NCI-H526 treated with DMSO at 0.1 percent for 48 hours (cell line): ENCODE results near the gene MTIF2.
"Not testable (repeated sequence)": the region's sequence is repeated elsewhere in the genome, so short reads cannot be mapped to it uniquely, and the experiment has no call there.

Experiments used
- DNase-seq: peaks from one replicate; lab custom pipeline; 2025; lab: John Stamatoyannopoulos, UW

MTIF2 gene

GRCh38 chr2:55239656-55240222 is 29.3 kb downstream of the MTIF2 start:
- DNase-seq = no peak

- no peak for DNase-seq
Measured at GRCh38 chr2:55236992-55237543, 32.0 kb downstream of the MTIF2 start.

GRCh38 chr2:55235724-55236538 is 33.1 kb downstream of the MTIF2 start:
- no peak for DNase-seq

- DNase-seq = no peak
Measured at GRCh38 chr2:55233658-55233940, 35.4 kb downstream of the MTIF2 start.

GRCh38 chr2:55232863-55233657 is 36.0 kb downstream of the MTIF2 start:
- no peak for DNase-seq

- DNase-seq = peak; percentile 99
Measured at GRCh38 chr2:55232084-55232862, 36.8 kb downstream of the MTIF2 start, which contains the start of the genes CLHC1 and RPS27A. Gene CLHC1 (minus strand): TSS chr2:55232293. CDS start chr2:55222411, 9,882 bp downstream. Gene RPS27A (plus strand): TSS chr2:55232688. CDS start chr2:55232825, 137 bp downstream.

GRCh38 chr2:55231546-55232083 is 37.4 kb downstream of the MTIF2 start:
- peak; percentile 46 for DNase-seq

- no peak for DNase-seq
Measured at GRCh38 chr2:55230551-55230950, 38.5 kb downstream of the MTIF2 start.

- DNase-seq = no peak
Measured at GRCh38 chr2:55229221-55229620, 39.8 kb downstream of the MTIF2 start.

- no peak for DNase-seq
Measured at GRCh38 chr2:55228226-55228563, 40.8 kb downstream of the MTIF2 start.

GRCh38 chr2:55227437-55228225 is 41.4 kb downstream of the MTIF2 start:
- DNase-seq = not testable (repeated sequence)

GRCh38 chr2:55225481-55226020 is 43.5 kb downstream of the MTIF2 start:
- no peak for DNase-seq

- no peak for DNase-seq
Measured at GRCh38 chr2:55224761-55225261, 44.2 kb downstream of the MTIF2 start.

GRCh38 chr2:55223958-55224760 is 44.9 kb downstream of the MTIF2 start:
- DNase-seq = no peak

GRCh38 chr2:55213822-55214221 is 55.2 kb downstream of the MTIF2 start:
- no peak for DNase-seq

GRCh38 chr2:55204950-55205349 is 64.1 kb downstream of the MTIF2 start:
- no peak for DNase-seq

GRCh38 chr2:55204536-55204935 is 64.5 kb downstream of the MTIF2 start:
- no peak for DNase-seq

GRCh38 chr2:55200416-55200815 is 68.6 kb downstream of the MTIF2 start:
- DNase-seq = no peak

- DNase-seq = no peak
Measured at GRCh38 chr2:55196526-55196925, 72.5 kb downstream of the MTIF2 start.
